ENCODE results near the gene SUSD1.

The SUSD1 gene

DNA sequence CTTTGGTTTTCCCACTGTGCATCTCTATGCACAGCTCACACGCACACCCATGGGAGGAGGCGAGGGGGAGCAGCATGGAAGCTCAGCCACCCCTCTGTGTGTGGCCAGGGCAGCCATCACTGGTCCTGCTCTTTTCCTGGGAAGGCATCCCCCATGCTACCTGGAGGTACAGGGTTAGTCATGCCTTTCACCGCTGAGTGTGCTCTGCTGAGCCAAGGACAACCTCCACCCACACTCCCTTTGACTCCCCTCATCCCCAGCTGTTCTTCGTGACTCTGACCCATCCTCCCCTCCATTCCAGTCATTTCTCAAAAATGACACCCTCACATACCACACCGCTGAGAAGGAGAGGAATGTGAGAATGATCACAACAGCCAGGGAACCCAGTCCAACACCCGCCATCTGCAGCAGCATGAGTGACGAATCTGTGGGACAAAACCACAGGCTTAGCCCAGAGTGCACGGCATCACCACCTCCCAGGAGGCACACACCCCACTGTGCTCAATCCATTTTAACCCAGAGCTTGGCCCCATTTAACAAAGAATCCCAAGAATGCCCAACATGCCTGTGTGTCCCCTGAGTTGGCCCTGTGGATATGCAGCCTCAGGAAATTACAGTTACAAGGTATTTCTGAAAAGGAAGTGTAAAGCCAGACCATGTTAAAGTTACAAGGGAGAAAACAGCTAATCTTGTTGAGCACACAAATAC lies 133.4 kb downstream of the SUSD1 start:
- Histone ChIP-seq H3K9me3 (ENCODE audit: control insufficient read depth, low read length) (no peaks in the 10 kb centered on the region), H3K36me3 (ENCODE audit: control insufficient read depth, insufficient read depth, low read length) (peaks cover 14% of the 10 kb centered on the region), H3K4me1 (ENCODE audit: control insufficient read depth, insufficient read depth, low read length, poor library complexity, severe bottlenecking) (peaks cover 41% of the 10 kb centered on the region), H3K4me3 (ENCODE audit: extremely low read depth, insufficient read depth, low read length, poor library complexity, severe bottlenecking) (no peak overlapping the region), H3K27ac (ENCODE audit: low read depth, low read length, severe bottlenecking) (peak overlapping the region; percentile 93)
- WGBS, 2 experiments (ENCODE audit: insufficient coverage in 2 of 2), result 38 to 69% methylated on average over 3 to 4 of the region's 8 CpGs

DNA sequence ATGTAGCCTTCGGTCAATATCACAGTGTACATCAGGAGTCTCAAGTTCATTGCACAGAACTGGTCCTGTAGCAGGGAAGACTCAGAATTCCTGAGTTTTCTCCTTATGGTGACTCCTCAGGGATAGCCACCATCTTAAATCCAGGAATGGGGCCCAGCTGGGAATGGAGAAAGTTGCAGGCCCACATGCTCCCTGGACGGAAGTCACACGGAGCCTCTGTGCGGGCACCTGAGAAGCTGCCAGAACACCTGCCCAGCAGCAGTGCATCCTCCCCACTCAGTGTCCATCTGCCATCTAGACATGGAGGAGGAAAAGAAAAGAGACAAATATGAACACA lies 133.9 kb downstream of the SUSD1 start:
- Histone ChIP-seq H3K4me3 (ENCODE audit: extremely low read depth, insufficient read depth, low read length, poor library complexity, severe bottlenecking) (no peak overlapping the region), H3K4me1 (ENCODE audit: control insufficient read depth, insufficient read depth, low read length, poor library complexity, severe bottlenecking) (peaks cover 41% of the 10 kb centered on the region), H3K9me3 (ENCODE audit: control insufficient read depth, low read length) (no peaks in the 10 kb centered on the region), H3K36me3 (ENCODE audit: control insufficient read depth, insufficient read depth, low read length) (peaks cover 14% of the 10 kb centered on the region), H3K27ac (ENCODE audit: low read depth, low read length, severe bottlenecking) (peak overlapping the region; percentile 93)
- 100% methylated on average over 1 to 3 of the region's 4 CpGs for WGBS, 2 experiments (ENCODE audit: insufficient coverage in 2 of 2)

DNA sequence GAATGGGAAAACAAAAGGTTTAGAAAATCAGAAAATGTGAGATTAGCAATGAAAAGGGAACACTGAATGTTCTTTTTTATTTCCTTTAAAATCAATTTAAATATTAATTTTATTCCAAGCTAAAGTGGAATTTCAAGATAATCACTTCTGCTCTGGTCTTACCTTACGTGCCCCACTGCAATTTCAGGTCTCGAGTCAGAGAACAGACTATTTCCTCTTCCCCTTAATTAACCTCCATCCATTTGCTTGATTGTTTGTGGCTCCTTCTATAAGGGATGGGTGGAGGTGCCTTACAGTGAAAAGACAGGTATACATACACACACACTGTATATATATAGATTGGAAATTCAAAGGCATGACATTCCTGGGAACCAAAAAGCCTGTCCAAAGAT lies 137.1 kb downstream of the SUSD1 start:
- Histone ChIP-seq H3K36me3 (ENCODE audit: control insufficient read depth, insufficient read depth, low read length) (peaks cover 14% of the 10 kb centered on the region), H3K9me3 (ENCODE audit: control insufficient read depth, low read length) (no peaks in the 10 kb centered on the region), H3K27ac (ENCODE audit: low read depth, low read length, severe bottlenecking) (no peak overlapping the region), H3K4me3 (ENCODE audit: extremely low read depth, insufficient read depth, low read length, poor library complexity, severe bottlenecking) (no peak overlapping the region), H3K4me1 (ENCODE audit: control insufficient read depth, insufficient read depth, low read length, poor library complexity, severe bottlenecking) (peaks cover 35% of the 10 kb centered on the region)
- no CpG with 5 or more reads among the region's 2 CpGs for WGBS, 2 experiments (ENCODE audit: insufficient coverage in 2 of 2)

DNA sequence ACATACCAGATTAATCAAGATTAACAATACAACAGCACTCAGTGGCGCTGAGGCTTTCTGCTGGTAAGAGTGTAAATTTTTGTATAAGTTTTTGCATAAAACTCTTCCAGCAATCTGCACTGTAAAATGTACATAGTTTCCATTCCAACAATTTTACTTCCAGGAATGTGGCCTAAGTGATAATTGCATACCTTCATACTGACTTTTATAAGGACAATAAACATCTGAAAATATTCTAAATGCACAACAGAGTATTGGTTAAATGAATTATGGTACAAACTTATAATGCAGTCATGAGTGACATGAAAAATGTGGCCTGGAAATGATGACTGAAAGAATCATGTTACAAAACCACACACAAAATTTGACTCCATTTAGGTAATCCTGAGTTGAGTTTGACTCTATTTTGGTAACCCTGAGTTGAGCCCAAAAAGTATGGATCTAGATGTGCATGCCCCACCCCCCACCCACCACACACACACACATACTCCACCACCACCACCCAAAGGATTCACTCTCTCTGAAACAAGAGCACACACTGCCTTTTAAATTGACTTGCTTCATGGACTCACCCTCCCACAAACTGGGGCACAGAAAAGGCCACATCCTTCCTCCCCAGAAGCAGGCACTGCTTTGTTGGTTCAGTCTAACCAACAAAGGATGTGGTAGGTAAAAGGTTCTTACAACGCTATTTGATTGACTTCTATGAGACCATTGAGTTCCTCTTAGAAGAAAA lies 137.6 kb downstream of the SUSD1 start:
- Histone ChIP-seq H3K9me3 (ENCODE audit: control insufficient read depth, low read length) (no peaks in the 10 kb centered on the region), H3K36me3 (ENCODE audit: control insufficient read depth, insufficient read depth, low read length) (peaks cover 14% of the 10 kb centered on the region), H3K4me3 (ENCODE audit: extremely low read depth, insufficient read depth, low read length, poor library complexity, severe bottlenecking) (no peak overlapping the region), H3K27ac (ENCODE audit: low read depth, low read length, severe bottlenecking) (no peak overlapping the region), H3K4me1 (ENCODE audit: control insufficient read depth, insufficient read depth, low read length, poor library complexity, severe bottlenecking) (peaks cover 29% of the 10 kb centered on the region)
- no CpG with 5 or more reads among the region's 2 CpGs for WGBS, 2 experiments (ENCODE audit: insufficient coverage in 2 of 2)

DNA sequence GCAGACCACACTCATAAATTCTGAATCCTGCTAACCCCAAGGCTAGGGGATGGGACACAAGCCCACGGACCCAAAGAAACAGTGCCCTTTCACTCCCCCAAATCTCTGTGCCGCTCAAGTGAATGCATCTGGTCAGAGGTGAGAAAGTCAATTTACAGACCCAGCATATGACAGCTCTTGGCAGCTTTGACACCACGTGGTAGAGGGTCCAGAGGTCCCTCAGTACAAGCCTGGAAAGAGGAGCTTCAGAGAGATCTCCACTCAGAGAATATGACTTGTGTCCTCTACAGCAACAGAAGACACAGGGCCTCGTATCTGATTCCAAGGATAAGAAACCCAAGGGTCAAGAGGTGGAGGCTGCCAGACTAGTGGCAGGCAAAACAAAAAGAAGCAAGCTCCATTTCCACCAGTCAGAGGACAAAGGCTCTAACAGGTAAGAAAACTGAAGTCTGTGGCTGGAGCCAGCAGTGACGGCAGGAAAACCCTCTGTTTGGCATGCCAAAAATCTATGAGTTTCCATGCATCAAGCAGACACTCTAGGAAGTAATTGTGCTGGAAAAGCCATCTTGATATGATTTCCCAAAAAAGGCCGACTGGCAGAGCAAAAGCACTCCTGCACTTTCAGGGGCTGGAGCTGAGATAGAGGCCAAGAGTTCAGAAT lies 139.8 kb downstream of the SUSD1 start:
- WGBS, 2 experiments (ENCODE audit: insufficient coverage in 2 of 2), result 69 to 83% methylated on average over 2 to 4 of the region's 6 CpGs

DNA sequence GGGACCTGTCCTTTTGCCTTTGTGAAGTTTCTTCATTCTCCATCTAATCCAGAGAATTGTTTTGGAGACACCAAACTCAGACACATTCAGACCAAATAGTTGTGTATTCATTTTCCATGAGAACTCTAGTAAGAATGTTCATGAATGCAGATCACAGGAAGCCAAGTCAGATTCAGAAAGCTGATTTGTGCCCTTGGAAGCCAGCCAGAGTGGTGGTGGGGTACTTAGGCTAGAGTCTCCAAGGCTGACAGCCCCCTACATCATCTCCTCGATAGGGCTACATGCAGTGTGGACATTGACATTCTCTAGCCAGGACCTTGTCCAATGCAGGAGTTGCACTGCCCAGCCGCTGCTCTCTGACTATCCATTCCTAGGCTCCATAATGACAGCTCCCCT lies 140.9 kb downstream of the SUSD1 start:
- H3K27ac ChIP-seq (ENCODE audit: low read depth, low read length, severe bottlenecking), result no peak overlapping the region
- WGBS, 2 experiments (ENCODE audit: insufficient coverage in 2 of 2), result 88 to 93% methylated on average over 2 of the region's 2 CpGs
- peaks cover 16% of the 10 kb centered on the region for H3K4me1 ChIP-seq (ENCODE audit: control insufficient read depth, insufficient read depth, low read length, poor library complexity, severe bottlenecking)
- H3K4me3 ChIP-seq (ENCODE audit: extremely low read depth, insufficient read depth, low read length, poor library complexity, severe bottlenecking), result no peak overlapping the region
- H3K36me3 ChIP-seq (ENCODE audit: control insufficient read depth, insufficient read depth, low read length), result peaks cover 3% of the 10 kb centered on the region
- no peaks in the 10 kb centered on the region for H3K9me3 ChIP-seq (ENCODE audit: control insufficient read depth, low read length)

More for the DNA sequence above, 139.8 kb downstream of the SUSD1 start:
- Histone ChIP-seq H3K36me3 (ENCODE audit: control insufficient read depth, insufficient read depth, low read length) (peaks cover 11% of the 10 kb centered on the region), H3K4me1 (ENCODE audit: control insufficient read depth, insufficient read depth, low read length, poor library complexity, severe bottlenecking) (peaks cover 16% of the 10 kb centered on the region), H3K27ac (ENCODE audit: low read depth, low read length, severe bottlenecking) (no peak overlapping the region), H3K9me3 (ENCODE audit: control insufficient read depth, low read length) (no peaks in the 10 kb centered on the region), H3K4me3 (ENCODE audit: extremely low read depth, insufficient read depth, low read length, poor library complexity, severe bottlenecking) (no peak overlapping the region)

DNA sequence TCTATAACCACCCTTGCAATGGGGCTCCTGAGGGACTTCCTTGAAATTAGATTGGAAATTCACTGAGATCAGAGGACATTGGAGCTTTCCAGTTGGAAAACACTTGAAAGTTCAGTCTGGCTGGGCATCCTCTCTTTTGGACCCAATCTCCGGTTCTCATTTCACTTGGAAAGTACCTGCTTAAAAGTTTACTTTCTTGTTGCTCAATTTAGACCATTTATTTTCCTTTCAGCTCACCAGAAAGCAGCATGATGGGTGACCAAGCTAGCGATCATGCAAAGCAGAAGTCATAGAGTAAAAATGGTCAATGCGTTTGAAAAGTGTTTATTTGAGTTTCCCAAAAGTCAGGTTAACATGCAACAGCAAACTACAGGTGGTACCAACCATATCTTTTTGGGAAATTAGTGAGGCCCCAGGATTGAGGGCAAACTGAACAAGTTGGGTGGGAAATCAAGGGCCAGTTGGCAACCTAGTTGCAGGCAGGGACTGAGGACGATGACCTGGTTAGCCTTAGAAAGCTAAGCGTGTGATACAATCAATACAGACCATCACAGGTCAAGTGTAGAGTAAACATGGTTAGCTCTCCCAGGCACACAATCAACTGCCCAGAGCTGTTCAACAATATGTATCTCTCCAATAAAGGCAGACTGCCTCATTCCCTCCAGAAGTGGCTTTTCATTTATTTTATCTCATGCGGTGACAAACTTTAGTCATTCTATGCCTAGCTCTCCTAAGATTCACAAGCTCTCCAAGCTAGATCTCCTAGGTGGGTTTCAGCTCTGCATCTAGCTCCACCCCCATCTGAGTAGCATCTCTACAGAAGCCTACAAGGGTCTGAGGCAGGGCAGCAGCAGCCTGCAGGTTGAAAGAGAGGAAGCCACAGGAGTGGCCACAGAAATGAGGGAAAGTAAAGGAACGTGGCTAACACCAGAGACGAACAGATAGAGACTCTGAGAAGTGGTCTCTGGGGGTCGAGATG lies 141.6 kb downstream of the SUSD1 start:
- H3K27ac ChIP-seq (ENCODE audit: low read depth, low read length, severe bottlenecking), result no peak overlapping the region
- peaks cover 2% of the 10 kb centered on the region for H3K36me3 ChIP-seq (ENCODE audit: control insufficient read depth, insufficient read depth, low read length)
- no peak overlapping the region for H3K4me3 ChIP-seq (ENCODE audit: extremely low read depth, insufficient read depth, low read length, poor library complexity, severe bottlenecking)
- H3K4me1 ChIP-seq (ENCODE audit: control insufficient read depth, insufficient read depth, low read length, poor library complexity, severe bottlenecking), result peaks cover 16% of the 10 kb centered on the region
- 94 to 95% methylated on average over 6 to 7 of the region's 9 CpGs for WGBS, 2 experiments (ENCODE audit: insufficient coverage in 2 of 2)
- H3K9me3 ChIP-seq (ENCODE audit: control insufficient read depth, low read length), result no peaks in the 10 kb centered on the region

DNA sequence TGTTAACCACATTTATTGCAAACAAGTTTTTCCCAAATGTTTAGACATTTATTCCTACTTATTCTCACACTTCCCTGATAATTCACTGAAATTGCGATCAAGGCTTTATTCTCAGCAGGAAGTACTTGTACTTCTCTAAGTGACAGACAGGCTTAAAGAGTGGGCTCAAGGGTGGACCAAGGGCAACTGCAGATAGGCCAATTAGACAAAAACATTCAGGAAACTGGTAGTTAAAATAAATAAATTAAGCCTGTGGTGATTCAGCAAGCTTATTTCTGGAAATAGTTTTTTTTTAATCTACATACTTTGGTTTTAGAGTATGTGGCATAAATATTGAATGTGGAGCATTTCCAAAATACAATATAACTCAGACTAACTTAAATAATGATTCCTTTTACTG lies 142.4 kb downstream of the SUSD1 start:
- Histone ChIP-seq H3K36me3 (ENCODE audit: control insufficient read depth, insufficient read depth, low read length) (peaks cover 2% of the 10 kb centered on the region), H3K4me1 (ENCODE audit: control insufficient read depth, insufficient read depth, low read length, poor library complexity, severe bottlenecking) (peaks cover 10% of the 10 kb centered on the region), H3K9me3 (ENCODE audit: control insufficient read depth, low read length) (no peaks in the 10 kb centered on the region), H3K27ac (ENCODE audit: low read depth, low read length, severe bottlenecking) (no peak overlapping the region), H3K4me3 (ENCODE audit: extremely low read depth, insufficient read depth, low read length, poor library complexity, severe bottlenecking) (no peak overlapping the region)
- no CpG with 5 or more reads among the region's 1 CpG for WGBS, 2 experiments (ENCODE audit: insufficient coverage in 2 of 2)

DNA sequence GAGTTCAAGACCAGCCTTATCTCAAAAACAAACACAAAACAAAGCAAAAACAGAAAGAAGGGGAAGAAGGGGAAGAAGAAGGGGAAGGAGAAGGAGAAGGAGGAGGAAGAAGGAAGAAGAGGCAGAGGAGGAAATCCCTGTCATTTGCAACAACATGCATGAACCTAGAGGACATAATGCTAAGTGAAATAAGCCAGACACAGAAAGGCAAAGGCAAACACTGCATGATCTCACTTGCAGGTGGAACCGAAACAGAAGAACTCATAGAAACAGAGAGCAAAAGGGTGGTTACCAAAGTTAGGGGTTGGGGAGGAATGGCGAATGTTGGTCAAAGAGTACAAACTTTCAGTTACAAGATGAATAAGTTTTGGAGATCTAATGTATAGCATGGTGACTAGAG lies 143.1 kb downstream of the SUSD1 start:
- Histone ChIP-seq H3K36me3 (ENCODE audit: control insufficient read depth, insufficient read depth, low read length) (no peaks in the 10 kb centered on the region), H3K27ac (ENCODE audit: low read depth, low read length, severe bottlenecking) (no peak overlapping the region), H3K4me1 (ENCODE audit: control insufficient read depth, insufficient read depth, low read length, poor library complexity, severe bottlenecking) (peaks cover 4% of the 10 kb centered on the region), H3K9me3 (ENCODE audit: control insufficient read depth, low read length) (no peaks in the 10 kb centered on the region), H3K4me3 (ENCODE audit: extremely low read depth, insufficient read depth, low read length, poor library complexity, severe bottlenecking) (no peak overlapping the region)
- 77 to 91% methylated on average over 2 of the region's 2 CpGs for WGBS, 2 experiments (ENCODE audit: insufficient coverage in 2 of 2)

DNA sequence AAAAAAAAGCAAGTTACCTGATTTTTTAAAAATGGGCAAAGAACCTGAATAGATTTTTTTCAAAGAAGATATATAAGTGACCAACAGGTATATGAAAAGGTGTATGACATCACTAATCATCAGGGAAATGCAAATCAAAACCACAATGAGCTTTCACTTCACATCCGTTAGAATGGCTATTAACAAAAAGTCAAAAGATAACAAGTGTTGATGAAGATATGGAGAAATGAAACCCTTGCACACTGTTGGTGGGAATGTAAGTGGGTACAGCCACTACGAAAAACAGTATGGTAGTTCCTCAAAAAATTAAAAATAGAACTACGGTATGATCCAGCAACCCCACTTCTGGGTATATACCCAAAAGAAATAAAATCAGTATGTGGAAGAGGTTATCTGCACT lies 143.7 kb downstream of the SUSD1 start:
- Histone ChIP-seq H3K4me3 (ENCODE audit: extremely low read depth, insufficient read depth, low read length, poor library complexity, severe bottlenecking) (no peak overlapping the region), H3K4me1 (ENCODE audit: control insufficient read depth, insufficient read depth, low read length, poor library complexity, severe bottlenecking) (peaks cover 4% of the 10 kb centered on the region), H3K36me3 (ENCODE audit: control insufficient read depth, insufficient read depth, low read length) (no peaks in the 10 kb centered on the region), H3K9me3 (ENCODE audit: control insufficient read depth, low read length) (no peaks in the 10 kb centered on the region), H3K27ac (ENCODE audit: low read depth, low read length, severe bottlenecking) (no peak overlapping the region)
- 100% methylated on average over 1 of the region's 3 CpGs; no CpG with 5 or more reads in 1 of the 2 experiments for WGBS, 2 experiments (ENCODE audit: insufficient coverage in 2 of 2)
